ENCODE measurements around the gene PORCN. TPM values are rescaled to one million over a fixed set of nuclear protein-coding genes. Genes with fewer than 3 reads are reported as not detected.
A peak's percentile ranks its signal among the peaks of the same experiment; 100 is the strongest.

PORCN gene
- total and polyA plus RNA-seq, 2 of the 13 experiments (the other 11 are each of a cell fraction or from before 2014, with no cell fraction given): 3.9 to 5.8 TPM

GRCh38 chrX:48475774-48476577 lies 32.8 kb upstream of the PORCN start, which contains the start of gene FTSJ1 (continued):
- no peak for TF ChIP-seq SIX1 (CRISPR knock-in tag; IDR thresholded peaks at IDR 0.05; ENCODE audit: borderline replicate concordance)
- TF ChIP-seq ZNF780A (CRISPR knock-in tag; IDR thresholded peaks at IDR 0.05): no peak
- no peak for TF ChIP-seq PAX8 (CRISPR knock-in tag; IDR thresholded peaks at IDR 0.05; ENCODE audit: borderline replicate concordance)
- TF ChIP-seq BCL6 (CRISPR knock-in tag; IDR thresholded peaks at IDR 0.05): no peak
- TF ChIP-seq MTF1 (CRISPR knock-in tag; IDR thresholded peaks at IDR 0.05): no peak
- no peak for TF ChIP-seq RCOR2 (CRISPR knock-in tag; IDR thresholded peaks at IDR 0.05)
- TF ChIP-seq PHF5A (CRISPR knock-in tag; IDR thresholded peaks at IDR 0.05; ENCODE audit: low read depth, unreplicated experiment): no peak
- no peak for TF ChIP-seq ZNF550 (CRISPR knock-in tag; IDR thresholded peaks at IDR 0.05; ENCODE audit: borderline replicate concordance)
- no peak for TF ChIP-seq ZBTB21 (CRISPR knock-in tag; IDR thresholded peaks at IDR 0.05)
- no peak for TF ChIP-seq THAP7 (CRISPR knock-in tag; IDR thresholded peaks at IDR 0.05)
- TF ChIP-seq RORA (CRISPR knock-in tag; IDR thresholded peaks at IDR 0.05): no peak
- TF ChIP-seq NAIF1 (CRISPR knock-in tag; IDR thresholded peaks at IDR 0.05; ENCODE audit: borderline replicate concordance): no peak
- TF ChIP-seq BRD4 (CRISPR knock-in tag; IDR thresholded peaks at IDR 0.05): no peak
- no peak for TF ChIP-seq FOXA3 (CRISPR knock-in tag; IDR thresholded peaks at IDR 0.05)
- TF ChIP-seq RNF219 (CRISPR knock-in tag; IDR thresholded peaks at IDR 0.05): no peak
- TF ChIP-seq MYNN (CRISPR knock-in tag; IDR thresholded peaks at IDR 0.05; ENCODE audit: low read depth): no peak
- TF ChIP-seq TFDP2 (CRISPR knock-in tag; IDR thresholded peaks at IDR 0.05): peak; percentile 52
- peak; percentile 76; the same call in 1 of the 2 replicates for TF ChIP-seq ZFP90 (CRISPR knock-in tag; IDR thresholded peaks at IDR 0.05; ENCODE audit: borderline replicate concordance)
- no peak for TF ChIP-seq MEF2D (CRISPR knock-in tag; IDR thresholded peaks at IDR 0.05)
- TF ChIP-seq ZFY (CRISPR knock-in tag; IDR thresholded peaks at IDR 0.05): peak; percentile 78
- peak; percentile 50; the same call in 1 of the 2 replicates for TF ChIP-seq SRY (CRISPR knock-in tag; IDR thresholded peaks at IDR 0.05)
- no peak for TF ChIP-seq ZBTB25 (CRISPR knock-in tag; IDR thresholded peaks at IDR 0.05)
- TF ChIP-seq RFX5 (IDR thresholded peaks at IDR 0.05; ENCODE audit: low read depth, low read length): no peak
- TF ChIP-seq ZNF83 (CRISPR knock-in tag; IDR thresholded peaks at IDR 0.05; ENCODE audit: borderline replicate concordance): no peak
- no peak for TF ChIP-seq TMF1 (CRISPR knock-in tag; IDR thresholded peaks at IDR 0.05; ENCODE audit: low read depth)
- peak; percentile 76 for TF ChIP-seq HCFC1 (IDR thresholded peaks at IDR 0.05; ENCODE audit: low read depth, low read length)
- TF ChIP-seq CEBPG (CRISPR knock-in tag; IDR thresholded peaks at IDR 0.05): no peak
- TF ChIP-seq U2AF1 (optimal IDR thresholded peaks at IDR 0.05; ENCODE audit: low read depth, low read length): no peak

Measured in HepG2 (cell line).